H9 (cell line): ENCODE measurements around the gene SERPINE3. TPM values are rescaled to one million over a fixed set of nuclear protein-coding genes. Genes with fewer than 3 reads are reported as not detected.

Source experiments
- DNase-seq: peaks from one replicate; pipeline ENCODE4 v3.0.0-alpha.2; 2017
- H2AFZ ChIP-seq: one replicate; pipeline ENCODE4 v1.6.1; 2013; ENCODE audit warnings: mild to moderate bottlenecking, low read length, control low read depth, moderate library complexity
- H2AK5ac ChIP-seq: 2 replicates; pipeline ENCODE4 v1.6.1; 2013; ENCODE audit warnings: low read length, control low read depth, mixed read lengths; ENCODE audit not compliant: insufficient read length
- H2BK120ac ChIP-seq: one replicate; pipeline ENCODE4 v1.6.1; 2013; ENCODE audit warnings: low read depth, mild to moderate bottlenecking, low read length, control low read depth, inconsistent platforms; ENCODE audit not compliant: poor library complexity, severe bottlenecking
- H2BK12ac ChIP-seq: 2 replicates; pipeline ENCODE4 v1.6.1; 2013; ENCODE audit warnings: low read length, control low read depth, mixed read lengths, low read depth; ENCODE audit not compliant: insufficient read length
- H2BK15ac ChIP-seq: 2 replicates; pipeline ENCODE4 v1.6.1; 2013; ENCODE audit warnings: low read depth, low read length, control low read depth
- H2BK20ac ChIP-seq: one replicate; pipeline ENCODE4 v1.6.1; 2013; ENCODE audit warnings: low read depth, mild to moderate bottlenecking, low read length, control low read depth, inconsistent platforms; ENCODE audit not compliant: poor library complexity, severe bottlenecking
- H2BK5ac ChIP-seq: 2 replicates; pipeline ENCODE4 v1.6.1; 2013; ENCODE audit warnings: low read length, control low read depth, mixed read lengths; ENCODE audit not compliant: insufficient read length
- H3K14ac ChIP-seq: 2 replicates; pipeline ENCODE4 v1.6.1; 2013; ENCODE audit warnings: low read length, control low read depth; ENCODE audit not compliant: insufficient read depth
- H3K18ac ChIP-seq: 2 replicates; pipeline ENCODE4 v1.6.1; 2013; ENCODE audit warnings: low read depth, mild to moderate bottlenecking, mixed read lengths, low read length, control low read depth; ENCODE audit not compliant: insufficient read length
- H3K23ac ChIP-seq: 2 replicates; pipeline ENCODE4 v1.6.1; 2013; ENCODE audit warnings: low read length, control low read depth, mixed read lengths, low read depth; ENCODE audit not compliant: insufficient read length
- H3K23me2 ChIP-seq: 2 replicates; pipeline ENCODE4 v1.6.1; 2013; ENCODE audit warnings: low read depth, mild to moderate bottlenecking, mixed read lengths, low read length, control low read depth; ENCODE audit not compliant: insufficient read length, poor library complexity, severe bottlenecking
- H3K27ac ChIP-seq: 2 replicates; pipeline ENCODE4 v1.5.1; 2013; ENCODE audit warnings: low read length, control low read depth, mixed read lengths, low read depth; ENCODE audit not compliant: insufficient read length
- H3K27me3 ChIP-seq: 2 replicates; pipeline ENCODE4 v1.6.1; 2013; ENCODE audit warnings: low read length, control low read depth, inconsistent platforms; ENCODE audit not compliant: insufficient read depth
- H3K4ac ChIP-seq: 2 replicates; pipeline ENCODE4 v1.6.1; 2013; ENCODE audit warnings: low read depth, mild to moderate bottlenecking, control low read depth, inconsistent platforms, low read length, moderate library complexity
- H3K4me1 ChIP-seq: 2 replicates; pipeline ENCODE4 v1.6.1; 2013; ENCODE audit warnings: low read length, control low read depth, inconsistent platforms; ENCODE audit not compliant: insufficient read depth
- H3K4me2 ChIP-seq: 2 replicates; pipeline ENCODE4 v1.6.1; 2013; ENCODE audit warnings: low read length, control low read depth, mixed read lengths; ENCODE audit not compliant: insufficient read length, insufficient read depth
- H3K56ac ChIP-seq: 2 replicates; pipeline ENCODE4 v1.6.1; 2013; ENCODE audit warnings: low read depth, mild to moderate bottlenecking, mixed read lengths, low read length, control low read depth; ENCODE audit not compliant: insufficient read length
- H3K79me1 ChIP-seq: 2 replicates; pipeline ENCODE4 v1.6.1; 2013; ENCODE audit warnings: low read depth, mild to moderate bottlenecking, moderate library complexity, low read length, control low read depth, inconsistent platforms; ENCODE audit not compliant: insufficient read depth, poor library complexity, severe bottlenecking
- H3K79me2 ChIP-seq: 2 replicates; pipeline ENCODE4 v1.6.1; 2013; ENCODE audit warnings: low read length, control low read depth, inconsistent platforms; ENCODE audit not compliant: insufficient read depth
- H3K9ac ChIP-seq: 2 replicates; pipeline ENCODE4 v1.6.1; 2013; ENCODE audit warnings: low read length, control low read depth, mixed read lengths; ENCODE audit not compliant: insufficient read length; ENCODE audit errors: extremely low read depth
- H3K9me3 ChIP-seq: one replicate; pipeline ENCODE4 v1.6.1; 2013; ENCODE audit warnings: low read depth, low read length, inconsistent platforms; ENCODE audit not compliant: control insufficient read depth
- H3T11ph ChIP-seq: one replicate; pipeline ENCODE4 v1.6.1; 2013; ENCODE audit warnings: mild to moderate bottlenecking, low read length, control low read depth, inconsistent platforms
- H4K20me1 ChIP-seq: one replicate; pipeline ENCODE4 v1.6.1; 2013; ENCODE audit not compliant: control insufficient read depth, insufficient read length, insufficient read depth
- H4K5ac ChIP-seq: 2 replicates; pipeline ENCODE4 v1.6.1; 2013; ENCODE audit warnings: low read depth, mild to moderate bottlenecking, mixed read lengths, low read length, control low read depth; ENCODE audit not compliant: insufficient read length
- H4K8ac ChIP-seq: replicated peaks from 2 replicates; pipeline ENCODE4 v1.6.1; 2013; ENCODE audit warnings: low read length, control low read depth, mixed read lengths, low read depth; ENCODE audit not compliant: insufficient read length
- H4K91ac ChIP-seq: 2 replicates; pipeline ENCODE4 v1.6.1; 2013; ENCODE audit warnings: low read depth, mild to moderate bottlenecking, moderate library complexity, mixed read lengths, low read length, control low read depth; ENCODE audit not compliant: insufficient read length
- H3K27ac Mint-ChIP-seq, 3 experiments: 2 replicates in 2 of 3; 3 replicates in 1 of 3; pipeline ENCODE4 v1.8.0; 2020 to 2021; ENCODE audit warnings: mixed read lengths in 3 of 3, mild to moderate bottlenecking in 1 of 3, moderate library complexity in 1 of 3
- H3K27me3 Mint-ChIP-seq: 2 replicates; pipeline ENCODE4 v1.8.0; 2021; ENCODE audit warnings: low read depth, mild to moderate bottlenecking, moderate library complexity, mixed read lengths
- H3K36me3 Mint-ChIP-seq, 3 experiments: 2 replicates in 2 of 3; 3 replicates in 1 of 3; pipeline ENCODE4 v1.8.0; 2020 to 2021; ENCODE audit warnings: low read depth in 3 of 3, mixed read lengths in 3 of 3; ENCODE audit not compliant: insufficient read depth in 1 of 3
- H3K4me1 Mint-ChIP-seq, 2 experiments: 2 replicates each; pipeline ENCODE4 v1.8.0; 2020; ENCODE audit warnings: mixed read lengths in 2 of 2
- H3K4me3 Mint-ChIP-seq, 2 experiments: 2 replicates in 1 of 2; 3 replicates in 1 of 2; pipeline ENCODE4 v1.8.0; 2020 to 2021; ENCODE audit warnings: mild to moderate bottlenecking in 2 of 2, mixed read lengths in 2 of 2, moderate library complexity in 1 of 2
- H3K9me3 Mint-ChIP-seq, 2 experiments: 2 replicates in 1 of 2; 3 replicates in 1 of 2; pipeline ENCODE4 v1.8.0; 2020; ENCODE audit warnings: mild to moderate bottlenecking in 2 of 2, mixed read lengths in 2 of 2, moderate library complexity in 1 of 2
- WGBS: extraction: QIAGEN DNeasy Blood & Tissue Kit; methylation state at CpG from one replicate; pipeline ENCODE4 v1.1.7; 2013; ENCODE audit warnings: missing lambda C conversion rate, low lambda C conversion rate, mixed read lengths; ENCODE audit not compliant: insufficient read length; ENCODE audit errors: extremely low coverage; 5-methylcytosine and 5-hydroxymethylcytosine counted together
- total RNA-seq: library from RNA; stranded (reverse); gene quantifications from 2 replicates; pipeline ENCODE4 v1.2.1, GENCODE V29; 2021
- TF ChIP-seq, protein P1 (sequence below): fragments of 200-600 bp; sonication (generic); conservative IDR thresholded peaks from 3 replicates; pipeline ENCODE4 v1.8.0; 2021; ENCODE audit warnings: antibody characterized with exemption, mild to moderate bottlenecking

The SERPINE3 gene
- total RNA-seq, 1 experiment from 2014 or later = not detected

DNA sequence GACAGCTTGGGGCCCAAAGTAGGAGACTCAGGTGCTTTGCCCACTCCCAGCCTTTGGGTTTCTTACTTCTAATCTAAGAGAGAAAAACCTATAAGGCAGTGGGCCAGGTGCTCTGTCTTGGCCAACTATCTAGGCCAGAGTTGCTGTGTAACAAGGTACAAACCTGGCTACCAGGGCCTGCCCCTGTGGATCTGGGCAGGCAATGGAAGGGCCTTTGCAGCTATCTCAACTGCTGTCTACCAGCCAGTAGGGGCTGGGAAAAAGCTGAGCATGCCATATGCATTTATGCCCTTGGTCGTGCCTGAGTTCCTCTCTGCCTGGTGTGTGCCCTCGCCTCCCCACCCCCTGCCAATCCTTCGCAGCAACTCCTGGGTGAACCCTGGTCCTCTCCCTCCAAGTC, 16.7 kb upstream of the SERPINE3 start:
- H4K91ac ChIP-seq = no peak overlapping the region
- H3K9ac ChIP-seq = no peak overlapping the region
- H2AK5ac ChIP-seq = no peak overlapping the region
- H3K14ac ChIP-seq = no peak overlapping the region
- no peak overlapping the region for H3K56ac ChIP-seq
- no peak overlapping the region for H3K18ac ChIP-seq
- DNase-seq = no peak
- H4K8ac ChIP-seq = no peak overlapping the region
- no peak overlapping the region for H3K23ac ChIP-seq
- no peaks in the 10 kb centered on the region for H3K9me3 Mint-ChIP-seq
- H2BK20ac ChIP-seq = no peak overlapping the region
- no CpG with 5 or more reads among the region's 3 CpGs for WGBS
- no peak overlapping the region for H2BK120ac ChIP-seq
- H3K4ac ChIP-seq = no peak overlapping the region
- H3K27ac ChIP-seq = no peak overlapping the region
- H3K4me2 ChIP-seq = no peak overlapping the region
- no peak overlapping the region for H2BK15ac ChIP-seq
- no peaks in the 10 kb centered on the region for H3K79me1 ChIP-seq
- no peak overlapping the region for H2BK5ac ChIP-seq
- H3K23me2 ChIP-seq = no peaks in the 10 kb centered on the region
- H3T11ph ChIP-seq = no peak overlapping the region
- H2BK12ac ChIP-seq = no peak overlapping the region
- H3K9me3 ChIP-seq = no peaks in the 10 kb centered on the region
- H3K36me3 Mint-ChIP-seq = peaks cover 0 to 3% (median 0%) of the 10 kb centered on the region in 3 experiments; a peak in 2 of 7 replicates
- peaks cover 5% of the 10 kb centered on the region; the same call in 1 of the 2 replicates for H3K4me1 ChIP-seq
- no peaks in the 10 kb centered on the region; the same call in 1 of the 2 replicates for H3K27me3 ChIP-seq
- H3K4me3 Mint-ChIP-seq = no peak overlapping the region
- no peaks in the 10 kb centered on the region for H3K27me3 Mint-ChIP-seq
- no peak overlapping the region for H4K5ac ChIP-seq
- no peaks in the 10 kb centered on the region for H3K79me2 ChIP-seq
- no peak overlapping the region for H2AFZ ChIP-seq
- H4K20me1 ChIP-seq = no peaks in the 10 kb centered on the region
- H3K27ac Mint-ChIP-seq = peak overlapping the region in 2 of 3 experiments; percentile 3 to 16; a peak in 2 of 7 replicates
- peaks cover 46% of the 10 kb centered on the region in 2 experiments for H3K4me1 Mint-ChIP-seq
- TF ChIP-seq, protein P1, sequence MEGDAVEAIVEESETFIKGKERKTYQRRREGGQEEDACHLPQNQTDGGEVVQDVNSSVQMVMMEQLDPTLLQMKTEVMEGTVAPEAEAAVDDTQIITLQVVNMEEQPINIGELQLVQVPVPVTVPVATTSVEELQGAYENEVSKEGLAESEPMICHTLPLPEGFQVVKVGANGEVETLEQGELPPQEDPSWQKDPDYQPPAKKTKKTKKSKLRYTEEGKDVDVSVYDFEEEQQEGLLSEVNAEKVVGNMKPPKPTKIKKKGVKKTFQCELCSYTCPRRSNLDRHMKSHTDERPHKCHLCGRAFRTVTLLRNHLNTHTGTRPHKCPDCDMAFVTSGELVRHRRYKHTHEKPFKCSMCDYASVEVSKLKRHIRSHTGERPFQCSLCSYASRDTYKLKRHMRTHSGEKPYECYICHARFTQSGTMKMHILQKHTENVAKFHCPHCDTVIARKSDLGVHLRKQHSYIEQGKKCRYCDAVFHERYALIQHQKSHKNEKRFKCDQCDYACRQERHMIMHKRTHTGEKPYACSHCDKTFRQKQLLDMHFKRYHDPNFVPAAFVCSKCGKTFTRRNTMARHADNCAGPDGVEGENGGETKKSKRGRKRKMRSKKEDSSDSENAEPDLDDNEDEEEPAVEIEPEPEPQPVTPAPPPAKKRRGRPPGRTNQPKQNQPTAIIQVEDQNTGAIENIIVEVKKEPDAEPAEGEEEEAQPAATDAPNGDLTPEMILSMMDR = no peak; the same call in 2 of the 3 replicates
